Measurements from ENCODE around the gene LPCAT1.

The LPCAT1 gene

DNA sequence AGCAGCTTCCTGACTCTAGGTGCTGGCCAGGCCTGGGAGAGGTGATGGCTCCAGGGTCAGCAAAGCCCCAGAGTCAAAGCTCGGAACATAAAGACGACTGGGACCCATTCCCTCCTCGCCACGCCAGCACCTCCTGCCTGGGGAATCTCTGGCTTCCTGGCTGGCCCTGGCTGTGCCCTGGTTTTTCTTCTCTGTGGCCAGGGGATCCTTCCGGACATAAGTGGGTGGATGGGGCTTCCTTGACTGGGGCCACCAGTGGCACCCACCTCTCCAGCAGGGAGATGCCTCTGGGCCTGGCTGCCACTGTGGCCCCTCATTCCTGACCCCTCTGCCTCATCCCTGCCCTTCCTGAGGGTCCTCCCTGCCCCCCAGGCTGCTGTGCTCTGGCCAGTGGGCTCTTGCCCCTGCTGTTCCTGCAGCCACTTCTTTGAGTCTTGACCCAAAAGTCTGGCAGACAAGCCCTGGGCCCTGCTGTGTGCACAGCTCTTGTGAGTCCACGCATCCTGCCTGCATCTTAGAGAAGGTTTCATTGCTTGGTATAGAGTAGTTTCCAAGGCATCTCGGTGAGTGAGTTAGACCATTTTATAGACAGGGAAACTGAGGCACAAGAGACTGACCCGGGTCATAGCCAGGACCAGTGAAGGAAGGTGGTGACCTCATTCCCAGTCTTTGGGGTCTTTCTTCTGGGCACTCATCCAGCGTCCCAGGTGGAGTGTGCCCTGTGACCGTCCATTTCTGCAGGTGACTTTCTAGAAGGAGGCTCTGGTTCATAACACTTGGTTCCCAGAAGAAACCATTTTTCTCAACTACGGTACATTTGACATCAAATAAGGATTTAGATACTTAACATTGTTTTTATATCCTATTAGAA, 17.3 kb upstream of the LPCAT1 start:
- DNase-seq: peak; percentile 22

DNA sequence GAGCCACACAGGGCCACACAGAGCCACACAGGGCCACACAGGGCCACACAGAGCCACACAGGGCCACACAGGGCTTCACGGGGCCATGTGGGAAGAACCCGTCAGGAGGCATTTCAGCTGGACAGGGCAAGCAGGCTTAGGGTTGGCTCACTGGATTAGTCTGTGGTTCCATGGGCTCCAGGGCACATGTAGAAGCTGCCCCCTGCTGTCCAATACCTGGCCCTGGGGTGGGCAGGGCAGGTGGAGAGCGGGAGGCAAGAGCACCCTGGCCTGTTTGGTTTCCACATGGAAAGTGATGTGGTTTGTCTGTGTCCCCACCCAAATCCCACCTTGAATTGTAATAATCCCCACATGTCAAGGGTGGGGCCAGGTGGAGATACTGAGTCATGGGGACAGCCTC, 16.4 kb upstream of the LPCAT1 start:
- peak; percentile 28 for DNase-seq

DNA sequence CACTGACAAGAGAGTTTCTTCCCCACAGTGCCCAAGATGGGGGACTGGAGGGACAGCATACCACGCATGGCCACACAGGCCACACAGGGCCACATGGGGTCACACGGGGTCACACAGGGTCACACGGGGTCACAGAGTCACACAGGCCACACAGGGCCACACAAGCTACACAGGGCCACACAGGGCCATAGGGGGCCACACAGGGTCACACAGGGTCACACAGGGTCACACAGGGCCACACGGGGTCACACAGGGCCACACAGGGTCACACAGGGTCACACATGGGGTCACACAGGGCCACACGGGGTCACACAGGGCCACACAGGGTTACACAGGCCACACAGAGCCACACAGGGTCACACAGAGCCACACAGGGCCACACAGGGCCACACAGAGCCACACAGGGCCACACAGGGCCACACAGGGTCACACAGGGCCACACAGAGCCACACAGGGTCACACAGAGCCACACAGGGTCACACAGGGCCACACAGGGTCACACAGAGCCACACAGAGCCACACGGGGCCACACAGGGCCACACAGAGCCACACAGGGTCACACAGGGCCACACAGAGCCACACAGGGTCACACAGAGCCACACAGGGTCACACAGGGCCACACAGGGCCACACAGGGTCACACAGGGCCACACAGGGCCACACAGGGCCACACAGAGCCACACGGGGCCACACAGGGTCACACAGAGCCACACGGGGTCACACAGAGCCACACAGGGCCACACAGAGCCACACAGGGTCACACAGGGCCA, 15.8 kb upstream of the LPCAT1 start:
- DNase-seq: peak; percentile 21

DNA sequence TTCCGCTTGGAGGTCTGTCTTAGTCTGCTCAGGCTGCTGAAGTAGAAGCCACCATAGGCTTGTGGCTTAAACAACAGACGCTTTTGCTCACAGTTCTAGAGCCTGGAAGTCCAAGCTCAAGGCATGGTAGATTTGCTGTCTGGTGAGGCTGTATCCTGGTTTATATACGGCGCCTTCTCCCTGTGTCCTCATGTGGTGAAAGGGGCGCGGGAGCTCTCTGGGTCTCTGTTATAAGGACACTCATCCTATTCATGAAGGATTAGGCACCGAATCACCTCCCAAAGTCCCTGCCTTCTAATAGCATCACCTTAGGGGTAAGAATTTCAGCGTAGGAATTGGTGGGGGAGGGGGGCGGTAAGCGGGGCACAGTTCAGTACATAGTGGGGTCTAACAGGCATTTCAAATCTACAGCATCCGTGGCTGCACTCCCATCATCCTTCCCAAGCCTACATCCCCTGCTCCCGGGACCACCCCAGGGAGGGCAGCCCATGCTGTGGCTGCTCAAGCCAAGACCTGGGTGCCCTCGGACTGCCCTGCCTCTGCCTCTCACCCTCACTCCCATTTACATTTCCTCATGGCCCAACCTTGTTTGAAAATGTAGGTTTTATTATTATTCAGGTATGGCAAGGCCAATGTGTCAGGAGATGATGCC, 15.1 kb upstream of the LPCAT1 start:
- DNase-seq: no peak

DNA sequence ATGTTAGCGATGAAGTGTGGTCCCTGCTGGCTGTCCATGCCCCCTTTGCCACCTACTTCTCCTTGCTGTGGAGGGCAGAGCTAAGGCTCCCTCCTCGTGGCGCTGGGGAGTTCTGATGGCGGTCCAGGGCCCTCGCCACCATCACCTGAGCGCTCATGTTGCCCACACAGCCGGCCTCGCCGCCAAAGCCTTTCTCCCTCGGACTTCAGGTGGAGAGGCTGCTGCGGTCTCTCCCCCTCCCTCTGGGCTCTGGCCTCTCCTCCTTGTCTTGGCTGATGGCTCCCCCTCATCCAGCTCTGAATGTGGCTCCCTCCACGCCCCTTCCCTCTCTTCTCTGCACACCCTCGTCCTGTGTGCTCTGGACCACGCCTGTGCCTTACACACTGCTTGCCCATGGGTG, 14.5 kb upstream of the LPCAT1 start:
- peak; percentile 24 for DNase-seq

DNA sequence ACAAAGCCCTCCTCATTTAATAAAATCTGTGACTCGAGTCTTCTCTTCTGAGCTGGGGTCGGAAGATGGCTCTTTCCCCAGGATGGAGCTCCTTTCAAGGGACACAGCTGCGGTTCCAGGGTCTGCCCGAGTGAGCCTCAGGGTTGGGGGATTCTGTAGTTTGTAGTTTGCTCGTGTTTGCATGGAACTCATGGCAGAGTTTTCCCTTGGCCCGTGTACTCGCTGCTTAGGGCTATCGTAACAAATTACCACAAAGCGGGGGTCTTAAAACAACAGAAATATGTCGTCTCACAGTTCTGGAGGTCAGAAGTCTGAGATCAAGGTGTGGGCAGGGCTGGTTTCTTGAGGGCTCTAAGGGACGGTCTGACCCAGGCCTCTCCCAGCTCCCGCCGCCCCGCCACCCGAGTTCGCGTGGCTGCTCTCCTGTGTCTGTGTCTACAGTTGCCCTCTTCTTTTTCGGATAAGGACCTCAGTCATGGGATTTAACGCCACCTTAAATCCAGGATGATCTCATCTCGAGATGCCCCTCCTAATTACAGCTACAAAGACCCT, 13.9 kb upstream of the LPCAT1 start:
- peak; percentile 12 for DNase-seq

DNA sequence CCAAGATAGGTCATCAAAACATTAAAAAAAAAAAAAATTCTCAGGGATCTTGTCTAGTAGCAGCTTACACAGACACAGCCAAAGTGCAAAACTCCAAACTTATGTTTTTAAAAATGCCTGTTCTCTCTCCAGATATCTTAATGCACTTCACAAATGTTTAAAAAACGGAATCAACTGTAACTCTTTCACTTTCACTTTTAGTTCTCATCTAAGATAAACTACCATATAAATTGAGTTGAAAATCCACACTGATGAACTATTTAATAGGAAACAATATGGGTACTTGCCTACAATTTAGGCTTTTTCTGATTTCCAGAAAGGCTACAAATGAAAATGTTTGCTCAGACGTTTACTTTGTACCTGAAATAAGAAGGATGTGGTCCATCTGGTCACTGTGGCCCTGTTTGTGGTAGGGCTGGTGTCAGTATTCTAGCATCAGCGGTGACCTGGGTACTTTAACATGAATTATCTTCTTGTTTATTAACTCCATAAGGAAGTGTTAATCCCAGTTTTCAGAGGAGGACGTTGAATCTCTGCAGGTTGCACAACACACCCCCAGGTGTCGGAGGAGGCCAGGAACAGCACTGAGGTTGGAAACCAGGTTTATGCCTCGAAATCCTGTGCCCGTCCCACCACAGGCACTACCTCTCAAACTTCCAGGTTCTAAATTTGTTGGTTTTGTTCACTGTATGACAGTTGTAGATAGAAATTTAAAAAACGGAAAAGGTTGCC, 13.3 kb upstream of the LPCAT1 start:
- peak; percentile 14 for DNase-seq

DNA sequence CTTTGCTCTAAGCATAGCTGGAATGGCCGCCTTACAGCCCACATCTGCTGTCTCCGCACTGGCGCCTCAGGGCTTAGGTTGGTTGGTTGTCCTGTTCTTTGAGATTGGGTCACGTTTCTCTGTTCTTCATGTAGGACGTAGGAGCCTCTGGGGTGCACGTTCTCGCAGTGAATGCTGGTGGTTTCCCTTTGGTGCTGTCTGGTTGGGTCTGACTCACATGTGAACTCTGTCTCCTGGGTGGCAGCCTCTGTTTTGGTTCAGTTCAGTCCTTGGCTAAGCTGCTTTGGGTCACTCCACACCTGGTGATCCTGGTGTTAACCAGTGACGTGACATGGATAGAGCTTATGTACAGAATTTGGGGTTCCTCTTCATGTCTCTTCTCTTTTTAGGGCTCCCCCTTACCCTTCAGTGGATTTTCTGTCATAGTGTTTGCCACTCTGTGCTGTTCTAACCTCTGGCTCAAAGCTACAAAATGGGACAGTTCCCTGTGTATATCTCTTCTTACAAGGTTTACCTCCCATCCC, 12.6 kb upstream of the LPCAT1 start:
- DNase-seq: peak; percentile 59

DNA sequence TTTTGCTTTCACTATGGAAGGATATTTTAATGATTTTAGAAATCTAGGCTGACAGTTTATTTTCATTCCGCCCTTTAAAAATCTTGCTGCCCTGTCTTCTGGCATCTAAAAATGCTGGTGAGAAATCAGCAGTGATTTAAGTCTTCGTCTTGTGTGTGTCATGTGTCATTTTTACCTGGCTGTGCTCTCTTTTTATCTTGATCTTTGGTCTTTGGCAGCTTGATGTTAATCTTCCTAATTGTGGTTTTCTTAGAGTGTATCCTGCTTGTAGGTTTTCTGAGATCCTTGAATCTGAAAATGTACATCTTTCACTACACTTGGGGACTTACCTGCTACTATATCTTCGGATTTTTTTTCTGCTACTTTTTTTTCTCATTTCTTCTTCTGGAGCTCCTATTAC, 11.9 kb upstream of the LPCAT1 start:
- no peak for DNase-seq

DNA sequence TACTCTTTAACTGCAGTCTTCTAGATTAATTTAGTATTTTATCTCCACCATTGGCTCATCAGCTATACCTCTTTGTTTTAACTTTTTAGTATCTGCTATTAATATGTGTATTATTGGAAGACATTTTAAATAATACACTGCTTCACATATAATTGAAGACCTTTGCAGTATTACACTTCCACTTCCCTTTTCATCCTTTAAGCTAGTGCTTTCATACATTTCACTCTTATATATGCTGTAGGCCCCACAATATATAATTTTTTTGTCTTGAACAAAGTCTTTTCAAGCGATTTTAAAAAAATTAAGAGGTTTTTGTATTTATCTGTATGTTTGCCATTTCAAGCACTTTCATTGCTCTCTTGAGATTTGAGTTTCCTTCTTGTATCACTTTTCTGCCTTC, 8.6 kb upstream of the LPCAT1 start:
- no peak for DNase-seq

DNA sequence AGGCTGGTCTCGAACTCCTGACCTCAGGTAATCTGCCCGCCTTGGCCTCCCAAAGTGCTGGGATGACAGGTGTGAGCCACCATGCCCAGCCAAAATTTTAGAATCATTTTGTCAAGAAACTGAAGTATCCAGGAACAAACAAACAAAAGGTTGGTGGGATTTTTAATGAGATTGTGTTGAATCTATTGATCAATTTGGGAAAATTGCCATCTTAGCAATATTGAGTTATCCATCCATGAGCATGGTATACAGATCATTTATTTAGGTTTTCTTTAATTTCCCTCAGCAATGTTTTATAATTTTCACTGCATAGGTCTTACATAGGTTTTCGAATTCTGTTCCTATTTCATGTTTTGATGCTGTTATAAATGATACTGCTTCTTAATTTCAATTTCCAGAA, 5.7 kb upstream of the LPCAT1 start:
- no peak for DNase-seq

DNA sequence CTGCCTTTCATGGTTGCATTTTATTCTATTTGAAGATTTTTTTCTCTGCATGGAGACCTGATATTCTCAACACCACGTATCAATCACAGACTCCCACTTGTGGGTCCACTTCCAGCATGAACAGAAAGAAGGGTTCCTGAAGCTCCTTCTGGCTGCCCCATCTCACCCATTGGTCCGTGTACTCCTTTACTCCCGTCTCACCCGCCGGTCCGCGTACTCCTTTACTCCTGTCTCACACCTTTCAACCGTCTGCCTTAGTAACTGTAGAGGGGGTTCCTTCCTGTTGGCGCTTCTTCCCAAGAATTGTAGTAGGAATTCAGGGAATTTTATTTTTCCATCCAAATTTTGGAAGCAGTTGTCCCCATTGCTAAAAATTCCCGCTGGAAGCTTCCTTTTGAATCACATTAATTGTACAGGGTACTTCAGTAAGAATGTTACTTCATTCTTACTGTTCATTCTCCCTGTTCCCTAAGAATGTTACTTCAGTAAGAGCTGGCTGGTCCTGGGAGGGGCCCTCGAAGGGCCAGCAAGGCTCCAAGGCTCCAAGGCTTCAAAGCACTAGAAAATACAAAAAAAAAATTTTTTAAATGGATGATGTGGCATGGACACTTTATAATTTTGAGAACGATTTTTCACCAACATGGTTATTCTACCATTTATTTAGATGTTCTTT, 3.9 kb upstream of the LPCAT1 start:
- no peak for DNase-seq

DNA sequence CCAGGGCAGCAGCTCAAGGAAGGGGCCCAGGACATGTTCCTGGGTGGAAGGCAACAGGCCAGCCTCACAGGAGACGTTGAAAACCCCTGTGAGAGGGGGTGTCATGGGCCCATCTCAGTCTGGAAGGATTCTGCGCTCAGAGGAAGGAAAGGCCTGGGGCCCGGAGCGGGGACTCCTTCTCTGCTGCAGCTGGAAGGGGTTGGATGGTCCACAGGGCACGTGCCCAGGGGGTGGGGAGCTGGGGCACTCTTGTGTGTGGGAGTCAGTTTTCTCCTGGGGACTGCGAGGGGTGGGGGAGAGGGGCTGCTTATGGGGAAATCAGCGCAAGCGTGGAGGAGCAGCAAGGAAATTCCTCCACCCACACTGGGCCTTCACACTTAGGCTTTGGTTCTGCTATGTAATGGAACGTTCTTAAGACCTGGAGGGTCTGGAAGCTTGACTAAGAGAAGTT, 2.9 kb upstream of the LPCAT1 start:
- peak; percentile 26 for DNase-seq

DNA sequence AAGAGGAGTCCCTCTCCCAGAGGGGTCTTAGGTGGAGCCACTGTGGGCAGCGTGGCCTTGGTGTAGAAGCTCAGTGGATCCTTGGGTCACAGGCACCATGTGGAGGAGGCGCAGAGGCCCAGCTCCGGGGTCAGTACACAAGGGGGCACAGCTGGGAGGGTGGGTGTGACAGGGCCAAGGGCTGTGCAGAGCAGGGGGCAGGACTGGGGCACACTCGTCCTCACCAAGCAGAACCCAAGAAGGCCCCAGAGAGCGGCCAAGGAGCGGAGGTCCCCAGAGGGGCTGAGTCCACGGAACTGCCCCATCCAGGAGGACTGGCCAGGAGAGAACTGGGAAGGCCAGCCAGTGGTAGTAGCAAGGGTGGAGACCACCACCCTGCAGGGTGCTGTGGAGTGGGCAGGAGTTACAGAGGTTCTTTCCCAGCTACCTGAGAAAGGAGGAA, 2.5 kb upstream of the LPCAT1 start:
- peak; percentile 22 for DNase-seq

DNA sequence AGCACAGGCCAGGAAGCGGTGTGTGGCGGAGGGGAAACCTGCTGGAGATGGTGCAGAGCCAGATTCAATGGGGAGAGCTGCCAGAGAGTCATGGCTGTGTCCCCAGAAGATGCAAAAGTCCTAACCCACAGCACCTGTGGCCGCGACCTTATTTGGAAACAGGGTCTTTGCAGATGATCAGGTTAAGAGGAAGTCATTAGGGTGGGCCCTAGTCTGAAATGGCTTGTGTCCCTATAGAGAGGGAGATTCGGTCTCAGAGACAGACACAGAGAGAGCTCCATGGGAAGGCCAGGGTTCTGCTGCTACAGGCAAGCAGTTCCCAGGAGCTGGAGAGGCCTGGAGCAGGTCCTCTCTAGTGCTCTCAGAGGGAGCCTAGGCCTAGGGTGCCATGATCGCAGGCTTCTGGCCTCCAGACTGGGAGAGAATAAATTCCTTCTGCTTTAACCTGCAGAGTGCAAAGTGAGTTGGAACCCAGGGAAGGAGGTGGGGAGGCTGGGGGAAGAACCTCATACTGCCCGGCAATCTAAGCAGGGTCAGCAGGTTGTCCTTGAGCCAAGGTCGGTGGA, 1.9 kb upstream of the LPCAT1 start:
- peak; percentile 17 for DNase-seq

DNA sequence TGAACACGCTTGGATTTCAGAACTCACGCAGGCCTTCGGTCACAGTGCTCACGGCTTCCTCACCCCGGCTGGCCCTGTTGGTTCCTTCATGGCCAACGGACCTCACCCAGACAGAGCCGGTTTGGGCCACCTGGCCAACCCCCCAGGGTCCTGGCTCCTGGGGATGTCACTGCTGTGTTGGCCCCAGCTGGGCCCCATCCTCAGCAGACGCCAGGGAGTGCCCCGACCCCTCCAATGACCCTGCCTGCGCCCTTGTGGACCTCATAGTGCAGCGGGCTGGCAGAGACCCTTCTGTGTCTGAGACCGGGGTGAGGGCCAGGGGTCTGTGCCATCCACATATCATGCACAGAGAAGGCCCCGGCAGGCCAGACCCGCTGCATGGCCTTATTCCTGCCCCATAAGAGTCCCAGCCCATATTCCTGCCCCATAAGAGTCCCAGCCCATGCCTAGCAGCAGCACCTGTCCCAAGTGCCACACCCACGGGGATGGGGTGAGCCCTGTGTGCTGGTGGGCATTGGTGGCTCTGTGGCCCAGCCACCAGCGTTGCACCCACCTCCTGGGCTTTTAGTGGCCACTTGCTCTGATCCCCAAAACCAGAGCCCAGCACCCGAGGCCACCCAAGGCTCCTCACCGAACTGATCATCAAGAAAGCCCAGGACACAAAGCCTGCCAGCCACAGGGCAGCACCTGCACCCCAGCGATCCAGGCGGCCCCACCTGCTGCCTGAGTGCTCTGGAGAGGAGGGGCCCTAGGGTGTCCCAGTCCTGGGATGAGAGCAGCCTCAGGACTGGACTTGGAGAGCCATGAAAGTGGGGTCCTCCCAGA, 1.3 kb upstream of the LPCAT1 start:
- peak; percentile 30 for DNase-seq

DNA sequence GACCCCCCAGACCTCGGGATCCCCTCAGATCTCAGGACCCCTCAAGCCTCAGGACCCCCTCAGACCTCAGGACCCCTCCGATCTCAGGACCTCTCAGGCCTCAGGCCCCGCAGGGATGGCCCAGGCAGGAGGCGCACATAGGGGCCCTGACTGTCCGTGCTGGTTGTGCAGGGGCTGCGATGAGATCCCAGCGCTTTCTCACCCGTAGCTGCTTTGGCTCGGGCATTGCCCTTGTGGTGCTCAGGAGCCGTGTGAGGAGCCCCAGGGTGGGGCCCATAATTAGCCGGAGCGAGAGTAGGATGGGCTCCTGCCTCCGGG, 680 bp upstream of the LPCAT1 start:
- no peak for DNase-seq

DNA sequence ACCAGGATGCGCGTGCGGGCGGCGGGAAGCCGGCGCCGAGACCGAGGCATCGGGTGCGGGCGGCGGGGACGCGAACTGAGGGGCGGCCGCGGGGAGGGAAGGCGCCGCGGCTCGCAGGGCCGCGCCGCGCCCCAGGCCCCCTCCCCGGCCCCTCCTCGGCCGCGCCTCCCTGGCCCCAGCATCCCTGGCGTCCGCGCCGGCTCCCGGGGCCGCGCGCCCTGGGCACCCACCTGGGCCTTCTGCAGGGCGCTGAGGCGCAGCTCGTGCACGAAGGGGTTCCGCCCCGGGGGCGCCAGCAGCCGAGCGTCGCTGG, 324 bp downstream of the LPCAT1 start:
- no peak for DNase-seq

DNA sequence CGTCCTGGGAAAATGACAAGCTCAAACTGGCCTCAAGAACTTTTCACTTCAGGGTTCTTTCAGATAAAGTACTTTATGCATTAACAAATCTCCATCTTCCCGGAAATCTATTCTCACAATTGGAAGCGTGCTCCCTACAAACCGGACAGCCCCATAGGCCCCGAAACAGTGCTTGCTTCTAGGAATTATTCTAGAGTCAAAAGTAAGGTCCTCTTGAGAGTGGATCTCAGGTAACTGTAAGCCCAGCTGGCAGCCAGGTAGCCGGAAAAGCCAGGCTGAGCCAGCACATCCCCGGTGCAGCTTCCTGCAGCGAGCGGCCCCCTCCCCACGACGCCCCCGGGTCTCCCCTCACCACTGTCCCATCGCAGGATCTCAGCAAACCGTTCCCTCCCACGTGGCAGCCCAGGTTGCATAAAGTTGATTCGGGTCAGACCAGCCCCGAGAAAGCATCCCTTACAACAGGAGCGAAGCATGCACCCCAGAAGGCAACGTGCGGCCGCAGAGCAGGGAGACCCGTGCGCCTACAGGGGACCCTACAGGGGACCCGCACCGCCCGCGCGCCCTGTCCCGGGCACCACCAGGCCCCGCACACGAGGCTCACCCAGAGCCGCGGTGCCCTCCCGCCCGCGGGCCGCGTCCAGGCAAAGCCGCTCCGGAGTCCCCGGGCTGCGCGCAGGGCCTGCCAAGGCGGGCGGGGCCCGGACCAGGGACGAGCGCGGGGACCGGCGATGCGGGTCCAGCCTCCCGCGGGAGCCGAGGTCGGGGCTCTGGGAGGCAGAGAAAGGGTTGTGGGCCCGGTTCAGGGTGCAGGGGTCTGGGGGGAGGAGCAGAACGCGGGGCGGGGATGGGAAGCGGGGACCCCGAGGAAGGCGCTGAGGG, 920 bp downstream of the LPCAT1 start:
- peak; percentile 42 for DNase-seq

All from activated CD4-positive, CD25-positive, alpha-beta regulatory T cell treated with anti-CD3 and anti-CD28 coated beads, Interleukin-2, amount 50 U/mL, for 72 hours (primary cell).